ENCODE measurements around the gene HNF1B.

HNF1B gene

DNA sequence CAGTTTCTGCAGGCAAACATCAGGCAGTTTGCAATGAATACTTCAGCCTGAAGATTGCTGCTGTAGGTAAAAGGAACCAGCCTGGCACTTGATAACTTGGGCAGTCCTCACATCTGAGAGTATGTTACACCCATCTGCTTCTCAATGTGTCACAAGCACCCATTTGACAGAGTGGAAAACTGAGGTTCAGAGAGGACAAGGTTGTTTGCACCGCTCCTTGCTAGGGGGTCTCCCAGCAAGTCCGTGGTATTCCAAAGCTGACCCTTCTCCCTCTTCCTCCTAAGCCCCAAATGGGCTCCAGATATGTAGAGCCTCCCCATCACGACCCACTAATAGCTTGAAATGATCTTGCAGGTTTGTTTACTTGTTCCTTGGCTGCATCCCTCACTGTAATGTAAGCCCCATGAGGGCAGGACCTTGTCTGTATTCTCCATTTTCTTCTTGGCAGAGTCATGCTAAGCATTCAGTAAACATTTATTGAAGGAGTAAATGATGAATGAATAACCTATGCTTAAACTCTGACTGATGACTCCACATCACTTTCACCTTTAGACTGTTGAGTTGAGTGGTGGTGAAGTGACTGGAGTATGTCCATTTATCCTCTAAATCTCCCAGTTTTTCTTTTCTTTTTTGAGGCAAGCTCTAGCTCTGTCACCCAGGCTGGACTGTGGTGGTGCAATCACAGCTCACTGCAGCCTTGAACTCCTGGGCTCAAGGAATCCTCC lies 26.4 kb downstream of the HNF1B start:
- DNase-seq (ENCODE audit: low read depth in 2 of 2), result no peak
- TF ChIP-seq, protein P1, sequence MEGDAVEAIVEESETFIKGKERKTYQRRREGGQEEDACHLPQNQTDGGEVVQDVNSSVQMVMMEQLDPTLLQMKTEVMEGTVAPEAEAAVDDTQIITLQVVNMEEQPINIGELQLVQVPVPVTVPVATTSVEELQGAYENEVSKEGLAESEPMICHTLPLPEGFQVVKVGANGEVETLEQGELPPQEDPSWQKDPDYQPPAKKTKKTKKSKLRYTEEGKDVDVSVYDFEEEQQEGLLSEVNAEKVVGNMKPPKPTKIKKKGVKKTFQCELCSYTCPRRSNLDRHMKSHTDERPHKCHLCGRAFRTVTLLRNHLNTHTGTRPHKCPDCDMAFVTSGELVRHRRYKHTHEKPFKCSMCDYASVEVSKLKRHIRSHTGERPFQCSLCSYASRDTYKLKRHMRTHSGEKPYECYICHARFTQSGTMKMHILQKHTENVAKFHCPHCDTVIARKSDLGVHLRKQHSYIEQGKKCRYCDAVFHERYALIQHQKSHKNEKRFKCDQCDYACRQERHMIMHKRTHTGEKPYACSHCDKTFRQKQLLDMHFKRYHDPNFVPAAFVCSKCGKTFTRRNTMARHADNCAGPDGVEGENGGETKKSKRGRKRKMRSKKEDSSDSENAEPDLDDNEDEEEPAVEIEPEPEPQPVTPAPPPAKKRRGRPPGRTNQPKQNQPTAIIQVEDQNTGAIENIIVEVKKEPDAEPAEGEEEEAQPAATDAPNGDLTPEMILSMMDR (IDR thresholded peaks at IDR 0.05; ENCODE audit: low read depth, low read length), result no peak
- H3K4me3 ChIP-seq (replicated peaks in 1 of 2; ENCODE audit: low read depth in 2 of 2, low read length in 2 of 2), result no peak overlapping the region

DNA sequence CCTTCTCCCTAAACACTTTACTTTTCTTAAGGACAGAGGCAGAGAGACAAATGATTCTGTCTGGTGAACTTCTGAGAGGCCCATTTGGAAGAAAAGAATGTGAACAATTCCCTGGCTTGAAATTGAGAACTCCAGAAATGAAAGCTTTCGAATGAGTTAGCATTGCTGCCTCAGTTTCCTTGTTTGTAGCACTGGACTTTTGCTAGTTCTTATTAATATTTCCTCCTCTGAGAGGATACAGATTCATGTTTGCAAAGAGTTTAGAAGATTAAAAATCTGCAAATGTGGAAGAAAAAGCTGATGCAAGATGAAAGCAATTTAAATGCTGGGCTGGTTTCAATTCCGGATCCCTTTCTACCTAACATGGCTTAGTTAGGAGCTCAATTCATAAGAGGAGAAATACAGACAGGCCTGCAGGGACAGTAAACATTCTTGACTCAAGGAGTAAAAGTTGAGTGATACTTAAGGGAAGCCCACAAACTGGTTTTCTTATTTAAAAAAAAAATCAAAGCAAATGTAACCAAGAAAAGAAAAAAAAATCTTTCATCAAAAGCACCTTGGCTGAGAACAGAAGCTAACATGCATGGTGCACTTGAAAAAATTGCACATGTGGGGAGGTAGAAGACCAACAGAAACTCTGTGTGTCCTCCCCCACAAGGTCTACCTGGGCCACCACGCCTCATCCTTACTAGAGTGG lies 27.1 kb downstream of the HNF1B start:
- TF ChIP-seq, protein P1 (IDR thresholded peaks at IDR 0.05; ENCODE audit: low read depth, low read length), result no peak
- H3K4me3 ChIP-seq (replicated peaks in 1 of 2; ENCODE audit: low read depth in 2 of 2, low read length in 2 of 2), result no peak overlapping the region
- peak in 1 of 2 donors; percentile 32 for DNase-seq (ENCODE audit: low read depth in 2 of 2)

DNA sequence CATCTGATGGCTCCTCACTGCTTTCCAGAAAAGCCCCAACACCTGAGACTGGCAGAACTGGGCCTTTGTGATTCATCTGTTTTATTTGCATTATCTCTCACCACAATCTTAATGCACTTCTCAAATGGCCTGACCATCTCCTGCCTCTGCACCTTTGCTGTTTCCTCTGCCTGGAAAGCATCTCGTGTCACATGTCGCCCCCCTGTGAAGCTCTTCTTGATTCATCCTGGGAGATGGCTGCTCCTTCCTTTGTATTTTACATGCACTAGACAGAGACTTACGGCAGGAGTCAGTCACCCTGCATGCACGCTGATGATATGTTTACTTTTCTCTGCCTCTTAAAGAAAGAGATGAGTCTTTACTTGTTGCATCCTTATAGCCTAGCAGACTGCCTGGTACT lies 30.0 kb downstream of the HNF1B start:
- TF ChIP-seq, protein P1 (IDR thresholded peaks at IDR 0.05; ENCODE audit: low read depth, low read length), result no peak
- peak in 1 of 2 donors; percentile 25 for DNase-seq (ENCODE audit: low read depth in 2 of 2)
- H3K4me3 ChIP-seq (replicated peaks in 1 of 2; ENCODE audit: low read depth in 2 of 2, low read length in 2 of 2), result no peak overlapping the region

DNA sequence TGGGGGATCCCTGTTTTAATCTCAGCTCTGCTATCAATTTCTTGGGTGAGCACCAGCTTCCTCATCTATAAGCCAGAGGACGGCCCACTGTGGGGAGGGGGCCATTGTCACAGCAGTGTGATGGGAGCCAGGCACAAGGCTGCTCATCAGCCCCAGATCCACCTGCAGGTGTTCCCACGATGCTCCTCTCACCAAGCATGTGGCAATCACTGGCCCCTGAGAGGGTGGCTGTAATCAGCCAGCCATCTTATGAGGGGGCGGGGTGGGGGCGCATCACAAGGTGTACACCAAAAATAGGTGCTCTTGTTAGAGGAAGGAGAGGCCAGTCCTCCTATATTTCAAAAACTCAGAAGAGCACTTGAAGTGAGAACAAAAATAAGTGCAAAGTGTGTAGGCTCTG lies 31.2 kb downstream of the HNF1B start:
- TF ChIP-seq, protein P1 (IDR thresholded peaks at IDR 0.05; ENCODE audit: low read depth, low read length), result no peak
- no peak for DNase-seq (ENCODE audit: low read depth in 2 of 2)
- no peak overlapping the region for H3K4me3 ChIP-seq (replicated peaks in 1 of 2; ENCODE audit: low read depth in 2 of 2, low read length in 2 of 2)

DNA sequence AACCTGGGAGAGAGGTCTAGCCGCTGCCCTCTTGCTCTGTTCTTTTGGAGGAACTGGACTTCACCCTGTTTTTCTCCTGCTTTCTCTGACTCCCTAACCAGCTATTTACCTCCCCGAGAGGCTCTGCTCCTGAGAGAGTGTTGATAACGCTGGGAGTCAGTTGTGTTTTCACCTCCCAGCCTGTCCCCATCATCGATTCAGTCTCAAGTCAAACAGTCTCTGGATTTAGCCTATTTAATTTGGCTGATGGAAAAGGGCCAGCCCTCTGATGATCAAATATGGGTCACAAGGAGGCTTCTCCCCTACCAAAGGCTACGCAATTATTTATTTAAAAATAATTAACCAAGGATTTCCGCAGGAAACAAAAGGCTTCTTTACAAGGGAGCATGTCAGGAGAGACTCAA lies 31.8 kb downstream of the HNF1B start:
- TF ChIP-seq, protein P1 (IDR thresholded peaks at IDR 0.05; ENCODE audit: low read depth, low read length), result no peak
- H3K4me3 ChIP-seq (replicated peaks in 1 of 2; ENCODE audit: low read depth in 2 of 2, low read length in 2 of 2), result no peak overlapping the region
- no peak for DNase-seq (ENCODE audit: low read depth in 2 of 2)

DNA sequence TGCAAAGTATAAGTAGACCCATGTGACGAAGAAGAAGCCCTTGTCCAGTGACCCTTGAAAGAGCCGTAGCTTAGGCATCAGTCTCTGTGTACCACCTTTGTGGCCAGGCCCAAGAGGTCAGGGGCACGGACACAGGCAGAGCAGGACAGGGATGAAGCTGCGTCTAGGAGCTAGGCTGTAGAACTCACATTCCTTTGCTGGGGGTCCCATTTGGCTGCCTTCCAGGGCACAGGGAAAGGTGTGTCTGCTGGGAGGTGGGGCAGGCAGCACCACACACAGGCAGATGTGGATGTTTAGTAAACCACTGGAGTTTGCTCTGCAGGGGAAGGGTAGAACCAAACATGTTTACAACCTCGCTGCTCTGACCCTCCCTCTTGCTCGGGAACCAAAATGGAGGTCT lies 33.7 kb downstream of the HNF1B start:
- TF ChIP-seq, protein P1 (IDR thresholded peaks at IDR 0.05; ENCODE audit: low read depth, low read length), result no peak
- no peak for DNase-seq (ENCODE audit: low read depth in 2 of 2)
- no peak overlapping the region for H3K4me3 ChIP-seq (replicated peaks in 1 of 2; ENCODE audit: low read depth in 2 of 2, low read length in 2 of 2)
